GM12892 (cell line): ENCODE results near the gene WWOX.

Source experiments
- DNase-seq: peaks from one replicate; pipeline ENCODE4 v3.0.0; 2011; ENCODE audit not compliant: insufficient read length
- FAIRE-seq: peaks from 2 replicates; lab custom pipeline; 2011; peaks lifted over from hg19 to GRCh38; lab: Jason Lieb, UNC
- POLR2A ChIP-seq: IDR thresholded peaks from 2 replicates; pipeline ENCODE4 v1.6.1; 2011; ENCODE audit warnings: low read depth, low read length, control low read depth
- POLR2AphosphoS5 ChIP-seq: IDR thresholded peaks from 2 replicates; pipeline ENCODE4 v1.6.1; 2011; ENCODE audit warnings: low read depth, low read length, control low read depth
- TAF1 ChIP-seq: IDR thresholded peaks from 2 replicates; pipeline ENCODE4 v1.6.1; 2011; ENCODE audit warnings: low read depth, mild to moderate bottlenecking, control low read depth, low read length, borderline replicate concordance

WWOX gene

DNA sequence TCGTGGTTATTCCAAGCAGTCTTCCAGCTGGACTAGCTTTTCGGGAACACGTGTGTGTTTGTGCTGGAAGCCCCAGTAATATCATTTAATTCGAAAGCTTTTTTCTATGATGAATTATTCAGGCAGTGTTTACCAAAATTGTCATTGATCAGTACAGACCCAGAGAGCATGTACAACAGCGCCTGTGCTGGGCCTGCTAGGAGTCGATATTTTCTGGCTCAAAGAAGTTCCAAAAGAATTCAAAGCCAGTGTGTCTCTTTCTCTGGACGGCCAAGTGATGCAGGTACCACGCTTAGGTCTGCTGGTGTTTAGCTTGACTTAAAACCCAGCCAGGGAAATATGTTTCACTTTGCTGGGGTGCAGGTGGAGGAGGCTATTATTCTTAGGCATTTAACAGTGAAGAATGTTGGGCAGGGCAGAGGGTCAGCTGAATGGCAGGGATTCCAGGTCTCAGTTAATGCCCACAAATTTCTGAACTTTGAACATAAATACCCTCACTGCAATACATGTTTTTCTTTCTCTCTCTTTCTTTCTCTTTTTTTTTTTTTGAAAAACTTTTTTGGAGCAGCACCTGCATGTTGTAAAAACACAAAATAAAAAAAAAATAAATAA is 401.3 kb downstream of the WWOX start:
- DNase-seq (no peak), FAIRE-seq (no peak)
- TF ChIP-seq POLR2AphosphoS5 = no peak
- TF ChIP-seq POLR2A = no peak
- no peak for TF ChIP-seq TAF1

DNA sequence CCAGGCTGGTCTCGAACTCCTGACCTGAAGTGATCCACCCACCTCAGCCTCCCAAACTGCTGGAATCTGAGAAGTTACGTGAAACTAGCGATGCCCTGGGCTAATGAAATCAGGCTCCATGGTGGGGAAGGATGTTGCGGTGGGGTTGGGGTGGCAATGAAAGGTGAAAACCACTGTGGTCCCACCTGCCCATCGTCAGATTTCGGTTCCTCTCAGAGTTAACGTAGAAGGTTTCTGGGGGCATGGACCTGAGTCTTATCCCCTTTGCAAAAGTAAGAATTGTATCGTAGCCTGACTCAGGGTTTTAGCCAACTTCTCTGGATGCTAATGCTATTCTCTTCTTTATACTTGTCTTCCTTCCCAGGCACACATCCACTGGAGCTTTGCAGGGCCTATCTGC is 402.3 kb downstream of the WWOX start:
- FAIRE-seq = no peak
- TF ChIP-seq POLR2A = no peak
- TF ChIP-seq TAF1 = no peak
- no peak for TF ChIP-seq POLR2AphosphoS5

DNA sequence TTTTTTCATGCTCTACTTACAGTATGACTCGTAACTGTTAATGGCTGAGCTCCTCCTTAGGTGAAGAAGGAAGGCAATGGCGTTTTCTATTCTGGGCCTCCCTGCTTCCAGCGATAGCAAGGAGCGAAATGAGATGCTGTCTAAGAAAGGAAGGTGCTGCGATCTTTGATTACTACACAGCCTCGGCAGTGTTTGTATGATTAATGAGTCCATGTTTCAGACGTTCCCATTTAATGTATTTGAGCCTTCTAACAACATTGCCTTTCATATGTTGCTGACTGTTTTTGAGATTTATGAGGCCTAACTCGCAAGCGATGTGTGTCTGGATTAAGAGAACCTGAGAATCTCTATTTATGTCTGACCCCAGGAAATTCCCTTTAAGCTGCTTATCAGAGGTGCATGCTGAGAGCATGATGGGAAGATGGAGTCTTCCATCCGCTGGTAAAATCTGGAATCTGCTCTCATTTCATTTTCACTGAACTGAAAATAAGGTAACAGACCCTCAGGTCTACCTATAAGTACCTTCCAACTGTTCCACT is 403.4 kb downstream of the WWOX start:
- FAIRE-seq (no peak), DNase-seq (no peak)
- no peak for TF ChIP-seq POLR2AphosphoS5
- no peak for TF ChIP-seq POLR2A
- no peak for TF ChIP-seq TAF1

More for the DNA sequence above, 402.3 kb downstream of the WWOX start:
- DNase-seq = no peak

DNA sequence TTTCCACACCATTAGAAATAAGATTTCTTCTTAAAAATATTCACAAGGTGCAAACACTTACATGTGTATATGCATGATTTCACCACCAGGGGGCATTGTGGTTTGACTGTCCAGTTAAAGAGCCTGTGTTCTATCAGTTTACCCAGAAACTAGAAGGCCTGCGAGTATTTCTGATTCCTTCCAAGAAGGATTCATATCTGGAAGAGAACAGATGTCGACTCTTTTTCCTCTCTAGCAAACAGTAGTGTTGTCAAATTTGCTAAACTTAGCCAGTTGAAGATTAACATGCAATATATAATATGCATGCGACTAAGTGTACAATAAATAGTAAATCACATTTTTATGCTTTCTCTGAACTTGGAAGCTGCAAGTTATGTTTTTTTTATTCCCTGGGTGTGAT is 404.1 kb downstream of the WWOX start:
- no peak for TF ChIP-seq POLR2AphosphoS5
- DNase-seq (peak; percentile 13), FAIRE-seq (no peak)

DNA sequence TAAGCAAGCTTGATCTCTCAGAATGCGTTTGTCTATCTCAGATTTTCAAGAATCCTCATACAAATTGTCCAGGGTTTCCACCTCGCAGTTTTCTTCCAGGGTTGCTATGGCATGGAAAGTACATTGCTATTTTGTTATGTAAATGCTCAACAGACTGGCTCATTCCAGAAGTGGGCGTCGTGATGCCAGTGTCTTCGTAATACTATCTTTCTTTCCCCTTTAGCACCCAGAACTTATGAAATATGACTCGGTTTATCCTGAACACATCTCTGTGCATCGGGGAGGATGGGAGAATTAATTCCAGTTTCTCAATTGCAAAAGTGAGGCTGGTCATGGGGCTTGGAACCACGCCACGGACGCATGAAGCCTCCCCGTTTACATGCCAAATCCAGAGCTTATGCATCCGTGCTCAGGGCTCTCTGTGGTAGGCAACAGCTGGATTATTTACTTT is 405.0 kb downstream of the WWOX start:
- DNase-seq (no peak), FAIRE-seq (no peak)
- TF ChIP-seq TAF1 (no peak), POLR2A (no peak), POLR2AphosphoS5 (no peak)

DNA sequence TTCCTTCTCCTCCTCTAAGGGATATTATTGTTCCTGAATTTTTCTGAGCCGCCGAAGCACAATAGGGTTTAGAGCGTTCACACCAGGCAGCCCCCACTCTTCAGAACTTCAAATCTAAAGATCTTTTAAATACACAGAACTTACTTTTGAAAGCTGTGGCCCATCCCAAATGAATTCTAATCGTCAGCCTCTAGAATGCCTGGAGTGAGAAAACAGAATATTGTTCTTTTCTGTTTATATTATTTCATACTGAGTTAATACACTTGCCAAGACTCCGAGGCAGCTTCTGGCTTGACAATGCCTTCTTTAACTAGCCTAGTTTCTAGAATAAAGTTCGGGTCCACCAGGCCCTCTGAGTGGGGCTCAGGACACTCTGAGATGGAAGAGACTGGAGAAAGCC is 405.6 kb downstream of the WWOX start:
- DNase-seq (no peak), FAIRE-seq (no peak)

DNA sequence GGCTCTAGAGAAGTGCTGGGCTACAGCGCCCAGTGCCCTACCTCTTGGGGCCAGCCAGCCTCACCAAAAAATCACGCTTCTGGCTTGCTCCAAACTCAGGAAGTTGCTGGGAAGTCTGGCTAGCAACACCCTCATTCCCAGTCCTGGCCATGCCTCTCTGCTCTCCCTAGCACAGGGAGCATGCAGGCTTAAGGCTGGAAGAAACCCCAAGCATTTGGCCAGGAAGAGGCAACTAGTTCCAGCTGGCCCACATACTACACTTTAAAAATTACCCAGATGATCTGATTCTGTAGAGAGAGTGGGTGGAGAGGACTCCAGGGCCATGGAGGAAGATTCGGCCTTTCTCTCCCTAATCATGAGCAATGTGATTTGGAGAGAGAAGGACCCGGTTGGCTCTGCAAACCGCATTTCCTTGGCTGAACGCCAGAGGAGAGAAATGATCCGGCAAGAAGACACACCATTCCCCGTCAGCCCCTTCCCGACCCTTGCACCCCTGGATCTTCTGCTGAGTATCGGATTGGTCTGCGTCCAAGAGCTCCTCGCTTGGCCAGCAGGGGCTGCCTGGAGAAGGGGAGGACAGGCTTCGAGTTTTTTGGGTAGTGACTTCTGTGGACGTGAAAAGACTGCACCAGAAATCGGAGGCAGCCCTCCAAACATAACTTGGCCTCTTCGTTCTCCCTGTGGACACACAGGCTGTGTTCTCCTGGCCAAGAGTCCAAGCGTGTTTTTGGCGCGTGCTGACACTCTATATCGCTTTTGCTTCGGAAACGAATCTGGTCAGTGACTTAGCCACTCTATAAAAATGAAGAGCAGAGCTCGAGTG is 406.3 kb downstream of the WWOX start:
- DNase-seq (no peak), FAIRE-seq (no peak)
- no peak for TF ChIP-seq POLR2A

More for the DNA sequence above, 405.6 kb downstream of the WWOX start:
- TF ChIP-seq TAF1 (no peak), POLR2A (no peak), POLR2AphosphoS5 (no peak)

DNA sequence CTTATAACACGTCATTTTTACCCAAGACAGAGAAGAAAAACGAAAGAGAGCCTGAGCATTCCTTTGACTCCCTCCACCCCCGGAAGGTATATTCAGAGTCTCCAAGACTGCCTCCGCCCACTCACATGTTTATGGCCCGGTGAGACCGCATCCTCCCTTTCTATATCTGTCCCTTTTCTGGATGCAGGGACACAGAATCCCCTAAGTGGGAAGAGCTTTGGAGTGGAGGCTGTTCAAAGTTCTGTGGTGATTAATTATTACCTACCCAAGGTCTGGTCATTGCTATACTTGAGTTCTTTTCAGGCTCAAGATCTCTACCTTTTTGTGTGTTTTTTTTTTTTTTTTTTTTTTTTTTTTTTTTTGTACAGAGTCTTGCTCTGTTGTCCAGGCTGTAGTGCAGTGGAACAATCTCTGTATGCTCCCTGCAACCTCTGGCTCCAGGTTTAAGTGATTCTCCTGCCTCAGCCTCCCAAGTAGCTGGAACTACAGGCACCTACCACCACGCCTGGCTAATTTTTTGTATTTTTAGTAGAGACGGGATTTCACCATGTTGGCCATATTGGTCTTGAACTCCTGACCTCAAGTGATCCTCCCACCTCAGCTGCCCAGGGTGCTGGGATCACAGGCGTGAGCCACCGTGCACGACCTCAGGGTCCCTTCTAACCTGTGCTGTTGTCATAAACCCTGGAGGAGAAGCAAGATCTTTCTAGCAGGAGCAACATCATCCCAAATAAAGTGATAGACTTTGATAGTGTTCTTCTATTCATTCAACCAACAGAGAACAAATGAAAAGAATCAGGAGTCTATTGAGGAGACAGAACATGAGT is 407.1 kb downstream of the WWOX start:
- DNase-seq (no peak), FAIRE-seq (no peak)
- TF ChIP-seq POLR2A (no peak), POLR2AphosphoS5 (no peak), TAF1 (no peak)

DNA sequence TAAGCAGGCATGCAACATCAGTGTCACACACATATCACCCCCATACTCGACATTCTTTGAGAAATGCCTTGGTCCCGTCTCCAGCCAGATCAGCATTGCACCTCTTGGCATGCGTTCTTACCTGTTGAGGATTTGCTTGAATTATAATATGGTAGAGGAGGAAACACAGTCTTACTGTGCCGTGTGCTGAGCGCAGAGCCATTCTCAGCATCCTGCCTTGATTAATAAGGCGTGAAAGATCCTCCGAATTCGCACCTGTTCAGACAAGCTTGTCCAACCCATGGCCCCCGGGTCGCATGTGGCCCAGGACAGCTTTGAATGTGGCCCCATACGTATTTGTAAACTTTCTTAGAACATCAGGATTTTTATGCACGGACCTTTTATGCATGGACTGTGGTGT is 408.1 kb downstream of the WWOX start:
- no peak for TF ChIP-seq POLR2AphosphoS5
- no peak for TF ChIP-seq TAF1
- TF ChIP-seq POLR2A = no peak
- no peak for DNase-seq
- FAIRE-seq = no peak

DNA sequence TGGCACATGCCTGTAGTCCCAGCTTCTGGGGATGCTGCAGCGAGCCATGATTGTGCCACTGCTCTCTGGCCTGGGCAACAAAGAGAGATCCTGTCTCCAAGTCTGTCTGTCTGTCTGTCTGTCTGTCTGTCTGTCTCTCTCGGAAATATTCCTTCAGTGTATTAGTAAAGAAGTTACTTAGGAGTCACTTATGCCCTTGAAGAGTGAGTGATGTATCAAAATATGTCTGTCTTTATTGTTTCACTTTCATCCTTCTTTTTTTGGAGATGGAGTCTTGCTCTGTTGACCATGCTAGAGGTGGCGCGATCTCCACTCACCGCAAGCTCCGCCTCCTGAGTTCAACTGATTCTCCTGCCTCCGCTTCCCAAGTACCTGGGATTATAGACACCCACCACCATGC is 410.5 kb downstream of the WWOX start:
- TF ChIP-seq POLR2AphosphoS5 = no peak
- TF ChIP-seq POLR2A = no peak
- no peak for TF ChIP-seq TAF1
- DNase-seq (no peak), FAIRE-seq (no peak)

DNA sequence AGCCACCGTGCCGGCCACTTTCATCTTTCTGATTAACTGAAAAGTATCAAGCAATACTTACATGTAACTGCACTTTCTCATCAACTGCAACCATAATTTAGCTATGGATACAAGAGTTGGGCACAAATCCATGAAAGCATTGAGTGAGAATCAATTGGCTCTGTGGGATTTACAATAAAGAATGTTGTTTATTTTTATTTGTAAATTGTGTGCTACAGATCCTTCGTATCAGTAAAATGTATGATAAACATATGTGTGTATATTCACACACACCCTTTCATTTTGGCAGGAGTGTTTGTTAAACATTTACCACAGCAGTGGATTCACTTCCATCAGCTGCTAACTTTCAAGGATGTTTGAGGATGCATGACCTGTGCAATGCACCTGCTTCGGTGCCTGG is 411.0 kb downstream of the WWOX start:
- FAIRE-seq (no peak), DNase-seq (no peak)
- TF ChIP-seq TAF1 = no peak
- no peak for TF ChIP-seq POLR2AphosphoS5
- TF ChIP-seq POLR2A = no peak
